HG03342 (cell line): ENCODE measurements around the gene DNAH9.
"Not testable (repeated sequence)": the region's sequence is repeated elsewhere in the genome, so short reads cannot be mapped to it uniquely, and the experiment has no call there.

Experiments used
- ATAC-seq: cut with Tn5 transposase; IDR thresholded peaks from one replicate; pipeline ENCODE4 v1.9.1; 2021; ENCODE audit warnings: mild to moderate bottlenecking, moderate library complexity; ENCODE audit not compliant: unreplicated experiment

The DNAH9 gene

DNA sequence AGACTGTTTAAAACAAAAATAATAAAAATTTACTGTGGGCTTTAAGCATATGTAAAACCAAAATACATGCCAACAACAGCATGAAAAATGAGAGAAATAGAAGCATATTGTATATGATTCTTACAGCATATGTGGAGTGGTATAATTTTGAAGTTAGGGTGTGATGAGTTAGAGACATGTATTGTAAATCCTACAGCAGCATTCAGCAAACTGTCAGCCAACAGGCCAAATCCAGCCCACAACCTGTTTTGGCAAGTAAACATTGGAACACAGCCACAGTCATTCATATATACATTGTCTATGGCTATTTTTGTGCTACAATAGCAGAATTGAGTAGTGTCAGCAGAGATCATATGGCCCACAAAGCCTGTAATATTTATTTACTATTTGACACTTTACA lies 356.7 kb downstream of the DNAH9 start:
- ATAC-seq, result no peak

- no peak for ATAC-seq
Measured at GRCh38 chr17:11969565-11969964, 371.3 kb downstream of the DNAH9 start.

DNA sequence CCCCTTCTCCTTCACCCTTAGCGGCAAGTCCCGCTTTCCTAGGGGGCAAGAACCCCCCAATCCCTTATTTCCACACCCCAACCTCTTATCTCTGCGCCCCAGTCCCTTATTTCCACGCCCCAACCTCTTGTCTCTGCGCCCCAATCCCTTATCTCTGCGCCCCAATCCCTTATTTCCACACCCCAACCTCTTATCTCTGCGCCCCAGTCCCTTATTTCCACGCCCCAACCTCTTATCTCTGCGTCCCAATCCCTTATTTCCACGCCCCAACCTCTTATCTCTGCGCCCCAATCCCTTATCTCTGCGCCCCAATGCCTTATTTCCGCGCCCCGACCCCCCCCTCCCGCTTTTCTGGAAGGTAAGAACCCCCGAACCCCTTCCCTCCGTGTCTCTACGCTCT lies 374.5 kb downstream of the DNAH9 start:
- not testable (repeated sequence) for ATAC-seq

GRCh38 chr17:11979795-11980194 lies 381.5 kb downstream of the DNAH9 start:
- ATAC-seq, result no peak

DNA sequence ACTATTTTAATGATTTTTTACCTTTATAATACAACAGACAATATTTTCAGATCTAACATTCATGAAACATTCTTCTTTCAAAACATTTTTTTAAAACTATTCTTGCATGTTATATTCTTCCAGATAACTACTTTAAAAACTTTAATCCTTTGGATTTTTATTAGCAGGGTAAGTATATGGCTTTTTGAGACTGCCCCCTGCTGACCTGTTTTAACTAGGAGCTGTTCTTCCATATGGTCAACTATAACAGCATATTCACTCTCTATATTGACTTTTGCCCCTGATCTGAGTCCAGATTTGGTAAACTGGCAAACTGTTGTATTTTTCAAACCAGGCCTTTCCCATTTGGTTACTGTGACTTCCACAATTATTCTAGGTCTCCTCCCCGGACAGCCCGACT lies 382.5 kb downstream of the DNAH9 start:
- ATAC-seq, result no peak

DNA sequence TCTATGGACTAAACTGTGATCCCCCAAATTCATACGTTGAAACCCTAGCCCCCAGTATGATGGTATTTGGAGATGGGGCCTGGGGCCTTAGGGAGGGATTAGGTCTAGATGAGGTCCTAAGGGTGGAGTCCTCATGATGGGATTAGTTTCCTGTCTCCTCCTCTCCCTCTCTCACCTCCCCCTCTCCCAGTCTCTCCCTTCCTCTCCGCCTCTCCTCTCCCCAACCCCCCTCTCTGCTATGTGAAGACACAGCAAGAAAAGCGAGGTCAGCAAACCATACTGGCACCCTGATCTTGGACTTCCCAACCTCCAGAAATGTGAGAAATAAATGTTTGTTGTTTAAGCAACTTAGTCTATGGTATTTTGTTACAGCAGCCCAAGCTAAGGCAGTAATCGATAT lies 383.6 kb downstream of the DNAH9 start:
- no peak for ATAC-seq

- ATAC-seq, result no peak
Measured at GRCh38 chr17:11986179-11986941, 388.1 kb downstream of the DNAH9 start.

DNA sequence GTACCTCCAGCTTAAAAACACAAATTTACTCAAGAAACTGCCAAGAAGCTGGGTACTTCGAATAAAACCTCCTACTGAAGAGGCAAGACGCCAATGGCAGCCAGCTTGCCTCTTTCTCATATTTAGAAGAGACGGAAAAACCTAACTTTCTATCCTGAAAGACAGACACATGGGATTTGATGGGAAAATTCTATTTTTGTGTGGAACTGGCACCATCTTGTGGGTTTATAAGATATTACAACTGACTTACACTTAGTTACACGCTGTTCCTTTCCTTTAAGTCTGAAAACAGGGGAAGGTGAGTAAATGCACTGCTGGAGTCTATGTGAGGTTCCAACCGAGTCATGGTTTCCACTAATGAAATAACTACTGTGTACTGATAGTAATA lies 388.7 kb downstream of the DNAH9 start:
- ATAC-seq, result no peak

DNA sequence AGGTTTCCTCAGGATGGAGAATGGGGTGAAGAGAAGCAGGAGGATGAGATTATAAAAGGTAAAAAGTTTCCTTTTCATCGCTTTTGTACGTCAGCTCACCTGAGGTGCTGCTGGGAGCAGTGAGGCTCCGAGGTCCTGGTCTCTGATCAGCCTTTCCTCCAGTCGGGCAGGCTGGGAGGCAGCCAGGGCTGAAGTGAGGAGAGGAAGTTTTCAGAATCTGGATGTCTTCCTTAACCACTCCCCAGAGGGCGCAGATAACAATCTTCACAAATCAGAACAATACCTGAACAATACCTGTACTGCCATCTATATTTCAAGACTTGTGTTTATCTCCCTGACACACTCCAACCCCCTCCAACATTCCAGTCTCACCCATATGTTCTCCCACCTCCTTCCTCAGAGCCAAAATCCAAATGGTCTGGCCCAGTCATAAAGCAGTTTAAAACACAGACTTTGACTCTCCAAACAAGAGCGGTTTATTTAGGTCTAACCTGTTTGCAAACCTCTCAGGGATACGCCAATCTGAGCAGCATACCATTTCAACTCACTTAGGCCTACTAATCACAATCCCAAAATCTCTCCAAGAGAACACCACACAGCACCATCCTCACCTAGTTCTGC lies 392.2 kb downstream of the DNAH9 start:
- ATAC-seq, result no peak

DNA sequence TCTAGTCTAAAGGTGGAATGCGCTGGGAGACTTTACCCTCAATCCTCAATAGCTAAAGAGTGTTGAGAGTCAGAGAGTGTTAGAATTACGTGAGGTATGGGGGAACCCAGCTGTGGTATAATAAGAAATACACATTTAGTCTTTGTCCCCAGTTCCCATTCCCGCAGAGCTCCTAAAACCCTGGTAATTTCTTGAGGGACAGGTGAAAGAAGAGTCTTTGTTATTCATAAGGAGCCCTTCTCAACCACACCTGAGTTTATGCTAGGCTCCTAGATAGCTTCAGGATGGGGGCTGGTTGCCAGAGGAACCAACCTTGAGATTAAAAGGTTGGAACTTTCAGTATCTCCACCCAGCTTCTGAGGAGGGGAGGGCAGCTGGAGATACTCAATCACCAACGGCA lies 393.2 kb downstream of the DNAH9 start:
- no peak for ATAC-seq

DNA sequence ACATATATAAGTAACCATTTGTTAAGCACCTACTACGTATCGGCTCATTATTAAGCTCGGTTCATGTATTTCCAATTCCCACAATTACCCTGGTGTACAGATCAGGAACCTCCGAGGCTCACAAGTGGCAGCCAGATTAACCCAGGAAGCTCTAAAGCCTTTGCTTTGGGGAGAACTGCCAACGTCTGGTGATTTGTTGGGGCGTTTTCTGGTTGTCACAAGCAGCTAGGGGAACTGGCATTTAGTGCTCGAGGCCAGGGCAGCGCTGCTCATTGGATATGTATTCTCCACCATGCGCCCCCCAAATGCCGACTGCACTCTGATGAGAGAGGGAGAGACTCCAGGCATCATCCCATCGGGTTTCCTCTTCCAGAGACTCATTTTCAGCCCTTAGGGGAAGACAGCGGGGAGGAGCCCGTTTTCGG lies 398.5 kb downstream of the DNAH9 start:
- ATAC-seq, result peak; percentile 36

- ATAC-seq, result peak; percentile 97
Measured at GRCh38 chr17:11997147-11997971, 399.1 kb downstream of the DNAH9 start, which contains the start of gene ZNF18. ZNF18 (minus strand) TSS chr17:11997475; CDS start chr17:11992829, 4,646 bp downstream.

DNA sequence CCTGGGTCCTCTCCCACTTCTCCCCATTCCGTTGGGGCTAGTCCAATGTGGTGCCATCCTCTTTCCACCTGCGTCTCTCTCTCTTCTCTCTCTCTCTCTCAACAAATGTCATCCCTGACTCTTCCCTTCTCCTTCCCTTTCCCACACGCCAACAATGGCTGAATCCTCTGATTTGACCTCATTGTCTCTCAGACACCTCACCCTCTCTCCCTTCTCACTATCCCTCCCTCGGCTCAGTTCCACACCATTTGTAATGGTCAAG lies 399.6 kb downstream of the DNAH9 start:
- no peak for ATAC-seq

DNA sequence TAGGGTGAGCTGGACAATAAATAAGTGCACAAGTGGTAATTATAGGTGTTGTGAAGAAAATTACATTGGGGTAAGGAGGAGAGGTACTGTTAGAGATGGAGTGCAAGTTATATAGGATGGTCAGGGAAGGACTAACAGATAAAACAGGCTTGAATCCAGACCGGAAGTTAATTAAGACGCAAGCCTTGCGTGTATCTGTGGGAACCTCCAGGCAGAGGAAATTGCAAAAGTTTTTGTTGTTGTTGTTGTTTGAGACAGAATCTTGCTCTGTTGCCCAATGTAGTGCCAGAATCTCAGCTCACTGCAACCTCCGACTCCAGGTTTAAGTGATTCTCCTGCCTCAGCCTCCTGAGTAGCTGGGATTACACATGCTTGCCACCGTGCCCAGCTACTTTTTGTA lies 401.4 kb downstream of the DNAH9 start:
- ATAC-seq, result no peak

DNA sequence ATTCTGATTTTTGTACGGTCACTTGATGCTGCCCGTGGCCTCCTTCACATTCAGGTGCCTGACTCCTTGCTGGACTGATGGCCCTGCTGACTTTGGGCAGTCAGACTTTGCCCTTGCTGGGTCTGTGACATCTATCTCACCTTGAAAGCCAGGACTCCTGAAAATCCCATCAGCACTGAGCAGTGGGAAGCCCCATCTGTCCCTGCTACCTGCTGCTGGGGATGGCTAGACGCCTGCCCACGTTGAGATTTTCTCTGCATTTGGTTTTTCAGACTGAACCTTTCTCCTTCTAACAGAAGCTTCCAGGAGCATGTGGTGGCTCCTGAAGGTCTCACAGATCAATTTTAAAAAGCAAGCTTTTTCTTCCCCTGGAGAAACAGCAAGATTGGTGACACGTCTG lies 409.2 kb downstream of the DNAH9 start:
- ATAC-seq, result no peak
